Immature natural killer cell (primary cell): Measurements from ENCODE around the gene NPR2. TPM values are rescaled to one million over a fixed set of nuclear protein-coding genes. Genes with fewer than 3 reads are reported as not detected.

Source experiments
- DNase-seq, 3 donors: peaks; one replicate each; pipeline ENCODE4 v3.0.0; 2022; ENCODE audit warnings: mixed read lengths in 1 of 3
- H3K27ac Mint-ChIP-seq, 6 donors: one replicate each; pipeline ENCODE4 v1.8.0; 2020; ENCODE audit warnings: mixed read lengths in 6 of 6, mild to moderate bottlenecking in 5 of 6, inconsistent platforms in 4 of 6, moderate library complexity in 3 of 6
- H3K27me3 Mint-ChIP-seq, 3 donors: one replicate each; pipeline ENCODE4 v1.8.0; 2020 to 2021; ENCODE audit warnings: low read depth in 3 of 3, mild to moderate bottlenecking in 3 of 3, mixed read lengths in 3 of 3, moderate library complexity in 3 of 3, inconsistent platforms in 1 of 3
- H3K36me3 Mint-ChIP-seq, 3 donors: one replicate each; pipeline ENCODE4 v1.8.0; 2020; ENCODE audit warnings: mixed read lengths in 3 of 3, inconsistent platforms in 2 of 3, mild to moderate bottlenecking in 2 of 3
- H3K4me1 Mint-ChIP-seq, 2 donors: one replicate each; pipeline ENCODE4 v1.8.0; 2020; ENCODE audit warnings: inconsistent platforms in 2 of 2, mild to moderate bottlenecking in 2 of 2, mixed read lengths in 2 of 2, moderate library complexity in 1 of 2
- H3K4me3 Mint-ChIP-seq, 5 donors: one replicate each; pipeline ENCODE4 v1.8.0; 2020; ENCODE audit warnings: mild to moderate bottlenecking in 5 of 5, mixed read lengths in 5 of 5, inconsistent platforms in 3 of 5, moderate library complexity in 3 of 5
- H3K9me3 Mint-ChIP-seq, 6 donors: one replicate each; pipeline ENCODE4 v1.8.0; 2020; ENCODE audit warnings: mild to moderate bottlenecking in 6 of 6, mixed read lengths in 6 of 6, inconsistent platforms in 4 of 6, moderate library complexity in 3 of 6
- polyA plus RNA-seq, 3 donors: library from polyadenylated mRNA; unstranded; fragments of 300-500 nt; fragmentation: Illumina TruSeq; gene quantifications; one replicate each; pipeline ENCODE4 v1.2.3, GENCODE V29; 2021

Gene NPR2
- polyA plus RNA-seq, 3 donors from 2014 or later: 0.46 TPM; not detected in 2

DNA sequence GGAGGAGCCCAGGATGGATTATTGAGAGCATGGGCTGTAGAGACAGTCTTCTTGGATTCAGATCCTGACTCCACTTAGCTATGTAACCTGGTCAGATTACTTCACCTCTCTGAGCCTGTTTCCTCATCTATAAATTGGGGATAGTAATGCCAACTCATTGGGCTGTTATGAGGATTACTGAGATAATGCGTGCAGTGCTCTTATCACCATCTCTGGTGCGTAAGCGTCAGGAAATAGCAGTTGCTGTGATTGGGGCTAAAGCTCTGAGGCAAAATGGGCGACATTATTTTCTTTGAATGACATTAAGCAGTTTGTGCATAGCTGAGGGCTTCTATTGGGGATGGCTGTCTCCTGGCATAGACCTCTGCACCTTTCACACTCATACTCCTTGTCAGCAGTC lies 36.3 kb upstream of the NPR2 start:
- peak overlapping the region in 2 of 5 donors; percentile 30 to 31 for H3K4me3 Mint-ChIP-seq
- no peaks in the 10 kb centered on the region for H3K9me3 Mint-ChIP-seq
- H3K36me3 Mint-ChIP-seq: peaks cover 7 to 27% (median 15%) of the 10 kb centered on the region in 3 donors
- peak overlapping the region in 4 of 6 donors; percentile 41 to 63 (median 47) for H3K27ac Mint-ChIP-seq
- peaks cover 0 to 5% (median 2%) of the 10 kb centered on the region in 3 donors for H3K27me3 Mint-ChIP-seq
- no peak for DNase-seq
- peaks cover 40 to 50% of the 10 kb centered on the region in 2 donors for H3K4me1 Mint-ChIP-seq

DNA sequence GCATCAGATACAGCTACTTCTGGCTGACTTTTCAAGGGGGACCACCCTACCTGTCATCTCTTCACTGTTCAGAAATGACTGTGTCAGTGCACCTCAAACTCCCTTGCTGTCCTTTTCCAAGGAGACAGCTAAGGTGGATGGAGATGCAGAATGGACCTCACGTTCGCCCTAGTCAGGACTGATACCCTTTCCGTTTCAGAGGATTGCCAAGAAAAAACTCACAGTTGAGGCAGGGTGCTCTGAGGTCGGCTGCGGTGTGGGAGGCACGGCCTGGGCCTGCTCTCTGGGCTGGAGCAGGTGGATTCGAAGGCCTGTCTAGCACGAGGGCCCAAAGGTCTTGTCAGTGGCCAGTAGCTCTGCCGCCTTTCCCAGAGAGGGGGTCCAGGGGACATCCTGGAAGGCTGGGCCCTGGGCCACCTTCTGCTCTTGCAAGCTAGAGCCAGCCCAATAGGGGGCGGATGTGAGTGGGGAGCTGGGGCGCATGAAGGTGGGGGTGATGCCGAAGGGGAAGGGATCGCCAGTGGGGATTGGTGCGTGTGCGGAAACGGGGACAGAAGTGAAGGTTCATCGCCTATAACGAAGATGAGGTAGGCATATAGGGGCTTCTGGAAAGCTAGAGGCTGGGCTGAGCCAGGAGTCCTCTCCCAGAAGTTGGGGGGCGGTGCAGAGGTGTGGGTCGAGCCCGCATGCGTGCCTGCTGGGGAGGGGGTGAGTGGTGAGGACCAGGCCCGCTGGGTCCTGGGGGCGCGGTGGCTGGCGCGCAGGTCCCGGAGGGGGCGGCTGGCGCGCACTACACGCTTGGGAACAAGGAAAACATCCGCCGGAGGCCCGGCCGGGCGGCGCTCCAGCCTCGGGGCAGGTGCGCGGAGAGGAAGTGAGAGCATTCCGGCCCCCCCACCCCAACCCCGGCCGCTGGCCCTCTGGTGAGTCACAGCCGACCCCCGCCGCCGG lies 34.8 kb upstream of the NPR2 start:
- Mint-ChIP-seq H3K27ac (peak overlapping the region; percentile 63 to 98 (median 95)), H3K4me3 (peak overlapping the region; percentile 97 to 100 (median 99)), H3K27me3 (peaks cover 0 to 5% (median 2%) of the 10 kb centered on the region in 3 donors), H3K36me3 (peaks cover 7 to 24% (median 9%) of the 10 kb centered on the region in 3 donors), H3K4me1 (peaks cover 34 to 45% of the 10 kb centered on the region in 2 donors), H3K9me3 (no peaks in the 10 kb centered on the region)
- peak; percentile 64 to 69 (median 65) for DNase-seq

DNA sequence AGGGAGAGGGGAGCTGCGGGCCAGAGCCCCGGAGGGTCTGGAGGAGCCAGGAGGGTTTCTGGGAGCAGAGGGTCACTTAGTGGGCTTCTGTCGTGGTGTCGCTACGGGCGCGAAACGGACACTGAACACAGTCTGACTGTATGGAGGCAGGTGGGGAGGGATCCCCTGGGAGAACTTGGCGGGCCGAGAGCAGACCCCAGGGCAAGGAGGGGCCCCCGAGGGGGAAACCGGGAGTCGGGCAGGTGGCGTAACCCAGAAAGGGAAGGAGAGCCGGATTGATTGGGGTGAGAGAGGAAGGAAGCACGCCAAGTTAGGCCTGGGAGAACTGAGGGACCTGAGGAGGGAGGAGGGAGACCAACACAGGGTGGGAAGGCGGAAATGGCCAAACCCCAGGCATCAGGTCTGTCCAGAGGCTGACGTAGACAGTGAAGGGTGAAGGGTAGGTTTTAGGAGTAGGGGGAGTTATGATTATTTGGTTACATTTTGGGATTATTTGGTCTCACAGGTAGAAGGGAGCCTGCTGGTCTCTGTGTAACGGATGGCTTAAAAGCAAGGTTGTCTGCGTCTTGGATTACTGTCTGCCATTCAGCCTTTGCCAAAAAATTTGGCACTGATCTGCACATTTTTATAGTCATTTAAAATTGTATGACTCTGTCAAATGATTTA lies 34.0 kb upstream of the NPR2 start:
- no peaks in the 10 kb centered on the region for H3K9me3 Mint-ChIP-seq
- H3K27ac Mint-ChIP-seq: peak overlapping the region; percentile 86 to 95 (median 88)

DNA sequence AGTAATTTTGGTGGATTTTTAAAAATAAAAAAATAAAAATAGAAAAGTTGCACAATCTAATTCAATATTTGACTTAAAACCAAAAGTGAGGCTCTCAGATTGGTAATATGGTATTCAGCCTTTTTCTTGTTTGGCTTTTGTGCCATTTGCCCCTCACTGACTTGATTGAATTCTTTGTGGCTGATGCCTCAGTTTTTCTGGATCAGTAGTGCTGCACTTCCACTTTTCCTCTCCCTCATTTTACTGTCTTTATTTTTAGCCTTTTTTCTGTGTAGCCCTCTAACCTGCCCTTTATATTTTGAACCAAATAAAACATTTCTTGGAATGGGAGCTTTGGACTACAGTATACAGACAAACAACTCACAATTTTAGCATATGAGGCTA lies 33.5 kb upstream of the NPR2 start:
- H3K36me3 Mint-ChIP-seq: peaks cover 0 to 12% (median under 1%) of the 10 kb centered on the region in 3 donors

More for the DNA sequence above, 34.0 kb upstream of the NPR2 start:
- H3K27me3 Mint-ChIP-seq: peaks cover 0 to 5% (median 2%) of the 10 kb centered on the region in 3 donors
- H3K4me1 Mint-ChIP-seq: peaks cover 34 to 45% of the 10 kb centered on the region in 2 donors
- H3K36me3 Mint-ChIP-seq: peaks cover 3 to 16% (median 5%) of the 10 kb centered on the region in 3 donors
- H3K4me3 Mint-ChIP-seq: peak overlapping the region; percentile 97 to 100 (median 99)
- peak in 1 of 3 donors; percentile 10 for DNase-seq

DNA sequence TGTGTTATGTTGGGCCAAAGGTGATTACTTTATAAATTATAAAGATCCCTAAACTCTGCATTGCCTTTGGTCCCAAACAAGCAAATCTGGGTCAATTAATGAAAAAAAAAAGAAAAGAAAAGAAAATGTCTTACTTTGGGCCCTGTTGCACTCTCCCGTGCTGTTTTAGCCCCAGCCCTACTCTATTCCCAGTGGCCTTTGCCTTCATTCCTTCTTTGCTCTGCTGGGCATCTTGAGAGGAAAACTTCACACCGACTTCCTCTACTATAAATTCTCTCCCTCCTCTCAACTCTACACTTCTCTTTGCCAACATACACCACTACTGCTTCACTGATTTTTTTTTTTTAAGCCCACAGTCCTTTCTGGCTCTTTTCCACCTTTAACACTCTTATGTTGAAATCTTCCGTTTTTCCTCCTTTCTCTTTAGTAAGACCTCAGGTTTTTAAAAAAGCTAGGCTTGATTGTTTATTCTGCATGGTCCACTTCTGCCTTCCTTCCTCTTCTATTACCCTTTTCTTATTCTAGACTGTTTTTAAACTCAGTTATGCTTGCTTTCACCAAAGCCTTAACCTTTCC lies 32.8 kb upstream of the NPR2 start:
- DNase-seq: no peak
- peaks cover 32 to 45% of the 10 kb centered on the region in 2 donors for H3K4me1 Mint-ChIP-seq
- H3K9me3 Mint-ChIP-seq: no peaks in the 10 kb centered on the region
- peaks cover 0 to 5% (median 0%) of the 10 kb centered on the region in 3 donors for H3K36me3 Mint-ChIP-seq
- peaks cover 0 to 5% (median 2%) of the 10 kb centered on the region in 3 donors for H3K27me3 Mint-ChIP-seq
- peak overlapping the region; percentile 5 to 93 (median 70) for H3K27ac Mint-ChIP-seq
- peak overlapping the region; percentile 65 to 99 (median 80) for H3K4me3 Mint-ChIP-seq

More for the DNA sequence above, 33.5 kb upstream of the NPR2 start:
- H3K4me3 Mint-ChIP-seq: peak overlapping the region; percentile 75 to 99 (median 97)
- H3K27me3 Mint-ChIP-seq: peaks cover 0 to 5% (median 2%) of the 10 kb centered on the region in 3 donors
- no peak for DNase-seq
- H3K9me3 Mint-ChIP-seq: no peaks in the 10 kb centered on the region
- peak overlapping the region; percentile 52 to 93 (median 76) for H3K27ac Mint-ChIP-seq
- peaks cover 34 to 45% of the 10 kb centered on the region in 2 donors for H3K4me1 Mint-ChIP-seq

DNA sequence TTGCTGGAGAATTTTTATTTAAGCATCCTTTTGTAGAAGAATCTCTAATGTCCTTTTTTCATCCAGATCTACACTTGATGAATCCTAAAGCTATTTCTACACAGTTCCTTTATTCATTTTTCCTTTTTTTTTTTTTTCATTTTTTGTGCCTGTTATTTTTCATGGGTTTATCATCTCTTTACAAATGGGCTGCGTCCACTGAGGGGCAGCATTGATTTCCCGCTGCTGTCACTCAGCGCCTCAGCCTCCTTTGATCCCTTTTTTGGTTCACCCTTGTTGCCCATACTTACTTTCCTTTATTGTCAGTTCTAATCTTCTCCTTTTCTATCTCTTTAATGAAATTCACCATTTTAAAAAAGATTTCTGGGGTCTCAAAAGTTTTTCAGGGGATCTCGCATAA lies 31.6 kb upstream of the NPR2 start:
- Mint-ChIP-seq H3K27ac (peak overlapping the region in 1 of 6 donors; percentile 62), H3K4me3 (peak overlapping the region in 2 of 5 donors; percentile 29 to 39), H3K4me1 (peaks cover 33 to 45% of the 10 kb centered on the region in 2 donors), H3K9me3 (no peaks in the 10 kb centered on the region), H3K36me3 (no peaks in the 10 kb centered on the region), H3K27me3 (peaks cover 0 to 2% (median 2%) of the 10 kb centered on the region in 3 donors)
- no peak for DNase-seq

DNA sequence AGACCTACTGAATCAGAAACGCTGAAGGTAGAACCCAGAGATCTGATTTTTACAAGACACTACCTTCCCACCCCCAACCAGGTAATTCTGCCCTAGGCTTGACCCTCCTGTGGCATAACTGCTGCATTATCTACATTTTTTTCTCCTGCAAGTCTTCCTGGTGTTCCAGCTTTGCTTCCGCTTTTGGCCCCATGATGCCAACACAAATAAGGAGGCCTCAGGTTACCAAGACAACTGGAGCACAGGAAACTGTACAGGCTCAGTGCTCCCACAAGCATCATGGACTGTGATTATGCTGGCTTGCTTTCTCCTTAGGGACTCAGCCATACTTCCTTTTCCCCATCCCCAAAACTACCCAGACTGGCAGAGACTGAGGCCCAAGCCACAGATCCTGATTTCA lies 30.7 kb upstream of the NPR2 start:
- peaks cover 32 to 42% of the 10 kb centered on the region in 2 donors for H3K4me1 Mint-ChIP-seq
- H3K27me3 Mint-ChIP-seq: peaks cover 0 to 2% (median 2%) of the 10 kb centered on the region in 3 donors
- no peak for DNase-seq
- H3K27ac Mint-ChIP-seq: no peak overlapping the region
- H3K9me3 Mint-ChIP-seq: no peaks in the 10 kb centered on the region
- no peaks in the 10 kb centered on the region for H3K36me3 Mint-ChIP-seq
- H3K4me3 Mint-ChIP-seq: no peak overlapping the region

DNA sequence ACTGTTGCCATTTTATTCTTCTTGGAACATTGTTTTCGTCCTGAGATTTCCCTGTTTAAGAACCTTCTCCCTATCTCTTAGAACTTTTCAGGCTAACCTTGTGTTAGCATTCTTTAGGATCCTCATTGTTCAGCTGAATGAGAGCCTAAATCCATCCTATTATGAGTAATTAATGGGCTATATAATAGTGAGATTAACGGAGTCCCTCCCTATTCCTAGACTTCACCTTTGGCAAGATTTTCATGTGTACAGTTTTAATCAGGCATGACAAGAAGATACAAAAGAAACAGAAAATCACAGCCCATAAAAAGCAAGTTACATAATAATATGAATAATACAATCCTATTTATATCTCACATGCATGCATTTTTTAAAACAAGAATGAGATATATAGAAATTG lies 28.2 kb upstream of the NPR2 start:
- Mint-ChIP-seq H3K36me3 (no peaks in the 10 kb centered on the region), H3K4me1 (peaks cover 12 to 19% of the 10 kb centered on the region in 2 donors), H3K27me3 (peaks cover 0 to 2% (median 0%) of the 10 kb centered on the region in 3 donors), H3K4me3 (no peak overlapping the region), H3K27ac (no peak overlapping the region), H3K9me3 (no peaks in the 10 kb centered on the region)
- DNase-seq: no peak

DNA sequence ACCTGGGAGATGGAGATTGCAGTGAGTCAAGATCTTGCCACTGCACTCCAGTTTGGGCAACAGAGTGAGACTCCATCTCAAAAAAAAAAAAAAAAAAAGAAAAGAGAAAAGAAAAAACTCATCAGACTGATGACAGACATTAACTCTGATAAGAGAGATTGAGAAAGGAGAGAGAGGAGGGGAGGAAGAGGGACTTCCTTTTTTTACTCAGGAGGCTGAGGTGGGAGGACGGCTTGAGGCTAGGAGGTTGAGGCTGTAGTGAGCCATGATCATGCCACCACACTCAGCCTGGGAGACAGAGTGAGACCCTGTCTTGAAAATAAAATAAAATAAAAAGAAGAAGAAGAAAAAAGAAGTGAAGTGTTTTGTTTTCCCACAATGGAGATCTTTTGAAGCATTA lies 27.6 kb upstream of the NPR2 start:
- no peak overlapping the region for H3K4me3 Mint-ChIP-seq

DNA sequence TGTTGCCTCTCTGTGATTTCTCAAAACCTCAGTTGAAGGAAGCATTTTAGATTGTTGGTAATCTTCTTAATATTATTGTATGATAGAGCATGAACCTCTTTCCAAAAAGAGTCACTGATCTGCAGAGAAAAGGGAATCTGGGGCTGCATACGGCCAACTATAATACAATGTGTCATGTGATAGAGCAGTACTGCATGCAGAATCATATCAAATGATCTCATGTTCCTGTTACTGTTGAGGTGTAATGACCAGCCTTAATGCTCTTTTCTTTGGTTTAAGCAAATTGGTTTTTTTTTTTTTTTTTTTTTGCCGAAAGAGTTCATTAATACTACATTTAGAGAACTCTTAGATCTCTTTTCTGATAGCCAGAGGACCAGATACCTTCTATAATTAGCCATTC lies 24.4 kb upstream of the NPR2 start:
- Mint-ChIP-seq H3K4me3 (no peak overlapping the region), H3K9me3 (no peaks in the 10 kb centered on the region), H3K4me1 (peaks cover 0 to 1% of the 10 kb centered on the region in 2 donors), H3K36me3 (no peaks in the 10 kb centered on the region), H3K27me3 (no peaks in the 10 kb centered on the region), H3K27ac (no peak overlapping the region)
- no peak for DNase-seq

More for the DNA sequence above, 27.6 kb upstream of the NPR2 start:
- DNase-seq: no peak
- Mint-ChIP-seq H3K36me3 (no peaks in the 10 kb centered on the region), H3K4me1 (peaks cover 7 to 12% of the 10 kb centered on the region in 2 donors), H3K27me3 (peaks cover 0 to 2% (median 0%) of the 10 kb centered on the region in 3 donors), H3K27ac (no peak overlapping the region), H3K9me3 (no peaks in the 10 kb centered on the region)

DNA sequence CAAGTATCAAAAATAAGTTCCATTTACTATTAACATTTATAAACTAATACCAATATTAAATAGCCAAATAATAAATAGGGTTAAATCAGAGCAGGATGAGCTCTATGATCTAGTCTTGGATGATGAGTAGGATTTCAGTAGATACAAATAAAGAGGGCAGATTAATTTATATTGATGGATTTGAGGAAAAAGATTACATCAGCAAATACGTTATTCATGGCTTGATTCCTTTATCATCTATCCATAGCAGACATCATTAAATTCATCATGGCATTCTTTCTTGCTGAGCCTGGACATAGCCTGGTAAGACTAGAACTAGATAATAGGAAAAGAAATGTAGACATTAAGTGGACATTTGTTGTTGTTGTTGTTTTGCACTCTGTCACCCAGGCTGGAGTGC lies 23.9 kb upstream of the NPR2 start:
- Mint-ChIP-seq H3K9me3 (no peaks in the 10 kb centered on the region), H3K36me3 (no peaks in the 10 kb centered on the region), H3K27ac (no peak overlapping the region), H3K4me1 (peaks cover 0 to 1% of the 10 kb centered on the region in 2 donors), H3K4me3 (no peak overlapping the region), H3K27me3 (no peaks in the 10 kb centered on the region)
- DNase-seq: no peak

DNA sequence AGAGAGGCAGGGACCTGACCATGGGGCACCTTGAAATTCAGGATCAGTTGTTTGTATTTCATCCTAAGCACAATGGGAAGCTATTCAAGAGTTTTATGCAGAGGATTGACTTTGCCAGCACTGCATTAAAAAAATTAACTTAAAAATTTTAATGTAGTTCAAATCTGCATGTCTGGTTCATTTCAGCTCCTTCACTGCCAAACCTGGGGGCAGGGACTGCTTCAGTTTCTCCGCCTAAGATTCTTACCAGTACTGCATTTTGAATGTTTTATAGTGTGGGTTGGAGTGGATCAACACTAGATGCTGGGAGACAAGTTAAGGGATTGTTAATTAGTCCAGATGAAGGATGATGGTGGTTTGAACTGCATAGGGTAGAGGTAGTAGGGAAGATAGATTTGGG lies 21.6 kb upstream of the NPR2 start:
- H3K4me3 Mint-ChIP-seq: no peak overlapping the region
- peaks cover 0 to 2% (median 0%) of the 10 kb centered on the region in 3 donors for H3K27me3 Mint-ChIP-seq
- no peak overlapping the region for H3K27ac Mint-ChIP-seq
- no peaks in the 10 kb centered on the region for H3K4me1 Mint-ChIP-seq
- H3K36me3 Mint-ChIP-seq: no peaks in the 10 kb centered on the region
- H3K9me3 Mint-ChIP-seq: no peaks in the 10 kb centered on the region
- no peak for DNase-seq

DNA sequence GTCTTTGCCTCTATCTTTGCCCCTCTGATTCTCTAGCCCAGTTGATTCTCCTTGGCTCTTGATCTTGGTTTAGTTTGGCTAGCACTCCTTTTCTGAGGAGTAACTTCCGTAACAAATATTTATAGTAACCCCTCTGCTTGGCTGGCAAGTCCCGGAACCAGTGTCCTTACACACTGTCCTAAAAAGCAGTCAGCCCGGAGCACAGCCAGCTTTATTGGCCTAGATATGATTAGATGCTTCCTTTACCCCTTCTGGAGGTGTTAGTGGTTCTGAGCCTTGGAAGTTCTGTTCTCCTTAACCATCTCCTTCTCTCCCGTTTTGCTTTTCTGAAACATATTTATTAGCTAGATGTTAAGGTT lies 20.3 kb upstream of the NPR2 start:
- H3K36me3 Mint-ChIP-seq: no peaks in the 10 kb centered on the region
- DNase-seq: no peak
- no peaks in the 10 kb centered on the region for H3K4me1 Mint-ChIP-seq
- peaks cover 0 to 2% (median 0%) of the 10 kb centered on the region in 3 donors for H3K27me3 Mint-ChIP-seq
- no peak overlapping the region for H3K27ac Mint-ChIP-seq
- no peak overlapping the region for H3K4me3 Mint-ChIP-seq
- no peaks in the 10 kb centered on the region for H3K9me3 Mint-ChIP-seq
